ENCODE data around the gene RBPMS2. TPM values are rescaled to one million over a fixed set of nuclear protein-coding genes. Genes with fewer than 3 reads are reported as not detected.
"Not testable (repeated sequence)": the region's sequence is repeated elsewhere in the genome, so short reads cannot be mapped to it uniquely, and the experiment has no call there.

RBPMS2 gene
- polyA plus RNA-seq (ENCODE audit: insufficient read length in 12 of 12): 1 to 10 TPM in 10 of 12 donors, not detected in 2; 3.3 to 6.2 (median 4.6) TPM
- long read RNA-seq, donor 1, partial matches to known transcripts: 0 of 2 reads
- long read RNA-seq, donor 1, other reads (novel, unspliced or antisense): 0 of 2 reads
- long read RNA-seq, donor 2, partial matches to known transcripts: 0 of 1 reads
- long read RNA-seq, donor 2, other reads (novel, unspliced or antisense): 0 of 1 reads
- long read RNA-seq, donor 3, partial matches to known transcripts: 0 of 1 reads
- long read RNA-seq, donor 3, other reads (novel, unspliced or antisense): 0 of 1 reads
- long read RNA-seq, donor 4: 0 reads
- long read RNA-seq, donor 5: 0 reads
- long read RNA-seq, donor 6, partial matches to known transcripts: 5 of 5 reads
- long read RNA-seq, donor 6, other reads (novel, unspliced or antisense): 0 of 5 reads
- long read RNA-seq, donor 7, partial matches to known transcripts: 0 of 1 reads
- long read RNA-seq, donor 7, other reads (novel, unspliced or antisense): 0 of 1 reads
- long read RNA-seq, donor 8, partial matches to known transcripts: 0 of 2 reads
- long read RNA-seq, donor 8, other reads (novel, unspliced or antisense): 0 of 2 reads
- long read RNA-seq, donor 9: 0 reads
- long read RNA-seq, donor 10: 0 reads
- long read RNA-seq, donor 11: 0 reads

DNA sequence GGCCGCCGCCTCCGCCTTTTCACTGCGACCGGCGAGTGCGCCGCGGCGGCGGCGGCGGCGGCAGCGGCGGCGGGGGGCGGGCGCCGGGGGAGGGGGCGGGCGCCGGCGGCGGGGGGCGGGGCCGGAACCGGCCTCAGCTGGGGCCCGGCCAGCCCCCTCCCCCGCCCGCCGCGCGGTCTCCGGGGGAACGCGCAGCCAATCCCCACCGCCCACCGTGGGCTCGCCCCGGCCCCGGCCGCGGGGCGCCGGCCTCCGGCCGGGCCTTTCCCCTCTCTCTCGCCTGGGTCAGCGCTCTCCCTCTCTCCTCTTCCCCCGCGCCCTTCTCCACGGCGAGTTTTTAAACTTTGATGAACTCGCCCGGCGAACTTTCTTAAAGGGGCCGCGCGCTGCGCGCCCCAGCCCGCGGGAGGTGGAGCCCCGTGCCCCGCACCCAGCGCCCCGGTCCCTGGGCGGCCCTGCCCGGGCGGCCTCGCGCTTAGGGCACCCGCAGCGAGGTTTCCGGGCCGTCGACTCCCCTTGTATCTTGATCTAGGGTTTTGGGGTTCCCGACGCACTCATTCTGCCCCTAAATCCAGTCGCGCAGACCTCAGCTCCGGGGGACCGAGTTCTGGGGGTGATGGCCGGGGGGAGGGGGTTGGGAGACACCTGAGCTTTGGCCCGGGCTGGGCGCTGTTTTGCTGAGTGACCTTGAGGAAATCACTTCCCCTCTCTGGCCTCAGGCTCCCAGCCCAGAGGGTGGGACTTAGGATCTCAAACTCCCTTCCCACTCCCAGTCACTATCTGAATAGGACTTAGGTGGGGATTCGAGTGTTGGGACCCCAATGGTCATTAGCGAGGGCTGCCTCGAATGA lies at the start of gene RBPMS2:
TSS of gene RBPMS2 (minus strand) at position 39 of the 851 bp plus-strand sequence. CDS start 270 bp downstream, outside the sequence.
- DNase-seq: peak; percentile 34

DNA sequence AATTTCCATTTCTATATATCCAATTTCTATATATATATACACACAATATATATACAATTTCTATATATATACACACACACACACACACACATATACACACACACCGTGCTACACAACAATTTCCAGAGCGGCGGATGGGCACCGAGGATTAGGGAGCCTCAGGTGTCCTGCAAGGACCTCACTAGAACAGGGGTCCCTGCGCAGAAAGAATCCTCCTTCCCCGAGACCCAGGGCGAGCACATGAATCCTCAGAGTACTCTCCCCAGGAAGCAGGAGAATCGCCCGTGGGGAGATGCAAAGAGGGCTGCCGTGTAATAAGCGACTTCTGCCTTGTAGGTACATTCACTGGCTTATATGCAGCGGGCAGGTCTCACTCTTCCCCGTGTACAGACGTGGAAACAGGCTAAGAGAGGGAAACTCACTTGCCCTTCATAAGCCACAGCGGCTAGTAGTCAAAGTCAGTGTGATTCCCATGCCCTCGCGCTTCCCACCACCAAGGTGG lies 49.6 kb upstream of the RBPMS2 start:
- DNase-seq: no peak

- DNase-seq: no peak
Observed at GRCh38 chr15:64816452-64816851, 41.1 kb upstream of the RBPMS2 start.

GRCh38 chr15:64814965-64815364 lies 39.6 kb upstream of the RBPMS2 start:
- not testable (repeated sequence) for DNase-seq

GRCh38 chr15:64814283-64814682 lies 38.9 kb upstream of the RBPMS2 start:
- DNase-seq: not testable (repeated sequence)

GRCh38 chr15:64813075-64813474 lies 37.7 kb upstream of the RBPMS2 start:
- no peak for DNase-seq

- DNase-seq: no peak
Observed at GRCh38 chr15:64810497-64811326, 35.3 kb upstream of the RBPMS2 start.

GRCh38 chr15:64809649-64810496 lies 34.5 kb upstream of the RBPMS2 start:
- DNase-seq: peak; percentile 79

GRCh38 chr15:64808785-64809453 lies 33.5 kb upstream of the RBPMS2 start:
- DNase-seq: no peak

DNA sequence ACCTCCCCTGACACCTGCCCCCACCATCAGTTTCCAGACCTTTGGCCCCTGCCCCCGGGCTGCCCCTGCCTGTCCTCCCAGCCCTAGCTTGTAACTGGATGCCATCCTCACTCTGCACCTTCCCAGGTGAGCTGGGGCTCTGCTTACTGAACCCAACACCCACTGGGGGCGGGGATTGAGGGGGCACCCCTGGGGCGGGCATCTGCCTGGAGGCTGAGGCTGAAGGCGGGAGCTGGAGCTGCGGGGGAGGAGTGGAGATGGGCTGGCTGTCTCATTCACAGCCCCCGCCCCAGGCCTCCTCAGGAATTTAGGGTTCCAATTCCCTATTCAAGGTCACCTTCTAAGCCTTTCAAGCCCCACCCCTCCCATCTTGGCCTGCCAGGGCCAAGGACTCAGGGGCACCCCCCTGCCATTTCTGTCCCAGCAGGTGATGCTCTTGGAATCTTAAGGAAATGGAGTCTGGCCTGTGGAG lies 32.4 kb upstream of the RBPMS2 start:
- DNase-seq: no peak

- no peak for DNase-seq
Observed at GRCh38 chr15:64807051-64807749, 31.8 kb upstream of the RBPMS2 start.

- no peak for DNase-seq
Observed at GRCh38 chr15:64806509-64806908, 31.1 kb upstream of the RBPMS2 start.

DNA sequence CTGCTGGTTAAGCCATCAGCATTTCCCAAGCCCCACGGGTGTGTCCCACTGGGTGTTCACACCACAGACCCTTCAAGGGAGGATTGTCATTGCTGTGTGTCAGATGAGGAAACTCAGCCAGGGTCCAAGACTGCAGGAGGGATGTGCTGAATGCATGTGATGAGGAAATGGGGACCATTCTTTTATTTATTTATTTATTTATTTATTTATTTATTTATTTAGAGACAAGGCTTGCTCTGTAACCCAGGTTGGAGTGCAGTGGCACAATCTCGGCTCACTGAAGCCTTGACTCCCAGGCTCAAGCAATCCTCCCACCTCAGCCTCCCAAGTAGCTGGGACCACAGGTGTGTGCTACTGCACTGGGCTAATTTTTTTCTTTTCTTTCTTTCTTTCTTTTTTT lies 29.2 kb upstream of the RBPMS2 start:
- no peak for DNase-seq

DNA sequence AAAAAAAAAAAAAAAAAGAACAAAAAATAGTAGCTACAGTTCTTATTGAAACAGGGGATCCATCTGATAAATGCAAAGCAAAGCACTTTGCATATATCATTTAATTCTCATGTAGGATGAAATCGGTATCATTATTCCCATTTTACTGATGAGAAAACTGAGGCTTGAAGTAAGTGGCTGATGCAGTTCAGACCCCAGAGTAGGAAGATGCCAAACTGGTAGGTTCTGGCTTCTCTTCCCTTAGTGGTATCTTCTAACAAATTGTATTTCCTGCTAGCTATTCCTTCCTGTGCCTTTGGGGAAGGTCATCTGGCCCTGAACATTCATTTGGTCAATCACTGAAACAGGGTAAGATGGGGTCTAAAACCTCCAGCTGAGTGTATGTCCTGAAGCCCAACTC lies 28.1 kb upstream of the RBPMS2 start:
- no peak for DNase-seq

GRCh38 chr15:64800476-64800875 lies 25.1 kb upstream of the RBPMS2 start:
- DNase-seq: no peak

GRCh38 chr15:64798905-64799304 lies 23.5 kb upstream of the RBPMS2 start:
- not testable (repeated sequence) for DNase-seq

- not testable (repeated sequence) for DNase-seq
Observed at GRCh38 chr15:64795921-64796320, 20.5 kb upstream of the RBPMS2 start.

DNA sequence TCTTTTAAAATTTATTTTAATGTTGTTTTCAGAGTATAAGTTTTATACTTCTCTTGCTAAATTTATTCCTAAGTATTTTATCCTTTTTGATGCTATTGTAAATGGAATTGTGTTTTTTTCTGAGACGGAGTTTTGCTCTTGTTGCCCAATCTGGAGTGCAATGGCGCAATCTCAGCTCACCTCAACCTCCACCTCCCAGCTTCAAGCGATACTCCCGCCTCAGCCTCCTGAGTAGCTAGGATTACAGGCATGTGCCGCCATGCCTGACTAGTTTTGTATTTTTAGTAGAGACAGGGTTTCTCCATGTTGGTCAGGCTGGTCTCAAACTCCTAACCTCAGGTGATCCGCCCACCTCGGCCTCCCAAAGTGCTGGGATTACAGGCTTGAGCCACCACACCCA lies 19.9 kb upstream of the RBPMS2 start:
- not testable (repeated sequence) for DNase-seq

DNA sequence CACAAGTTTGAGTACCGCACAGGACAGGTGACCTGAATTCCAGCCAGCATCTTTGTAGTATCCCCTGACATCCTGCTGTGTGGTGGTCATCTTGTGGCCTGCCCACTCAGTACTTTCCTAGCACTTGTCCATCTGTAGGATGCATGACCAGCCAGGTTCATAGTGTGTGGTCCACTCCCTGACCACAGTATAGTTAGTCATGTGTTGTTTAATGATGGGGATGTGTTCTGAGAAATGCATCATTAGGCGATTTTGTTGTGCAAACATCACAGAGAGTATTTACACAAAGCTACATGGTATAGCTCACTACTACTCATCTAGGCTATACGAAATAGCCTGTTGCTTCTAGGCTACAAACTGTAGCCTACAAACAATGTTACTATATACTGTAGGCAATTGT lies 16.9 kb upstream of the RBPMS2 start:
- no peak for DNase-seq

Measured in muscle of arm (tissue), 14 donors.